ENCODE data around the gene SLC25A45.

DNA sequence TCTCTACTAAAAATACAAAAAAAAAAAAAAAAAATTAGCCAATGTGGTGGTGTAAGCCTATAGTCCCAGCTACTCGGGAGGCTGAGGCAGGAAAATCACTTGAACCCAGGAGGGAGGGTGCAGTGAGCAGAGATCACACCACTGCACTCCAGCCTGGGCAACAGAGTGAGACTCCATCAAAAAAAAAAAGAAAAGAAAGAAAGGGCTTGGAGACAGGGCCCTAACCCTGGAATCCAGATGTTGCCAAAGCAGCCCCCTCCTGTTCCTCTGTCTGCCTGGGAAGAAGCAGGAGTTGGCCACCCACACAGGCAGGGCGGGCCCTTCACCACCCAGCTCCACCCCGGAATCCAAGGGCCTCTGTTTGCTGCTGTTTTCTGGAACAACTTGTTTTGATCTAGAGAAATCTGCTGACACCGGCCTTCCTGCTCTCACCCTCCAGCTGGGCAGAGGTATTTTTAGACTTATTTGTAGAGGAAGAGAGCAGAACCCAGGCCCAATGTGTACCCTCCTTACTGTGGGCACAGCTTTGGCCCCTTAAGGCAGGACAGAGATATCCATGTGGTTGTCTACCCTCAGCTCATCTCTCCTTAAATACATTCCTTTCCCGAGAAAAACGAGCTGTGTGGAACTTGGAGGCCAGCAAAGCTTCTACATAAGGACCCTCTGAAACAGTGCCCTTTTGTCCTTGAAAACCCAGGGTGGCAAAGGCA lies 37.5 kb upstream of the SLC25A45 start:
- TF ChIP-seq POLR2A (IDR thresholded peaks at IDR 0.05) = peak in 1 of 2 donors; percentile 80
- TF ChIP-seq, protein P1, sequence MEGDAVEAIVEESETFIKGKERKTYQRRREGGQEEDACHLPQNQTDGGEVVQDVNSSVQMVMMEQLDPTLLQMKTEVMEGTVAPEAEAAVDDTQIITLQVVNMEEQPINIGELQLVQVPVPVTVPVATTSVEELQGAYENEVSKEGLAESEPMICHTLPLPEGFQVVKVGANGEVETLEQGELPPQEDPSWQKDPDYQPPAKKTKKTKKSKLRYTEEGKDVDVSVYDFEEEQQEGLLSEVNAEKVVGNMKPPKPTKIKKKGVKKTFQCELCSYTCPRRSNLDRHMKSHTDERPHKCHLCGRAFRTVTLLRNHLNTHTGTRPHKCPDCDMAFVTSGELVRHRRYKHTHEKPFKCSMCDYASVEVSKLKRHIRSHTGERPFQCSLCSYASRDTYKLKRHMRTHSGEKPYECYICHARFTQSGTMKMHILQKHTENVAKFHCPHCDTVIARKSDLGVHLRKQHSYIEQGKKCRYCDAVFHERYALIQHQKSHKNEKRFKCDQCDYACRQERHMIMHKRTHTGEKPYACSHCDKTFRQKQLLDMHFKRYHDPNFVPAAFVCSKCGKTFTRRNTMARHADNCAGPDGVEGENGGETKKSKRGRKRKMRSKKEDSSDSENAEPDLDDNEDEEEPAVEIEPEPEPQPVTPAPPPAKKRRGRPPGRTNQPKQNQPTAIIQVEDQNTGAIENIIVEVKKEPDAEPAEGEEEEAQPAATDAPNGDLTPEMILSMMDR (IDR thresholded peaks at IDR 0.05) = no peak
- TF ChIP-seq EP300 (IDR thresholded peaks at IDR 0.05) = no peak
- TF ChIP-seq POLR2AphosphoS5 (IDR thresholded peaks at IDR 0.05) = peak; percentile 52 to 89 (median 74)

All from suprapubic skin (tissue), 4 donors.